Erythroblast (primary cell): ENCODE measurements around the gene TAP2.
A peak's percentile ranks its signal among the peaks of the same experiment; 100 is the strongest.

ENCODE experiments used
- DNase-seq, 2 experiments: peaks; one replicate each; lab custom pipeline; 2025; lab: John Stamatoyannopoulos, UW
- GATA1 ChIP-seq: IDR thresholded peaks from 2 replicates; pipeline ENCODE4 v1.6.1; 2011; ENCODE audit warnings: low read depth, mild to moderate bottlenecking, control low read depth, low read length, moderate library complexity
- POLR2A ChIP-seq: IDR thresholded peaks from 2 replicates; pipeline ENCODE4 v1.6.1; 2011; ENCODE audit warnings: mild to moderate bottlenecking, low read length

Gene TAP2

GRCh38 chr6:32849126-32849525, 10.6 kb upstream of the TAP2 start:
- TF ChIP-seq GATA1, result no peak
- no peak for TF ChIP-seq POLR2A
- DNase-seq, result no peak

- TF ChIP-seq POLR2A (no peak), GATA1 (no peak)
- DNase-seq, result no peak
These were observed 9.3 kb upstream of the TAP2 start for GRCh38 chr6:32847795-32848194.

- TF ChIP-seq GATA1 (no peak), POLR2A (no peak)
- DNase-seq, result no peak
These were observed 8.5 kb upstream of the TAP2 start for GRCh38 chr6:32847004-32847403.

- DNase-seq, result no peak
- TF ChIP-seq GATA1, result no peak
- no peak for TF ChIP-seq POLR2A
These were observed 6.9 kb upstream of the TAP2 start for GRCh38 chr6:32845384-32845884.

GRCh38 chr6:32844839-32845383, 6.4 kb upstream of the TAP2 start:
- TF ChIP-seq GATA1, result no peak
- no peak for TF ChIP-seq POLR2A
- no peak for DNase-seq

GRCh38 chr6:32843979-32844838, 5.7 kb upstream of the TAP2 start, which contains the start of gene PSMB8:
Gene PSMB8 (minus strand): TSS chr6:32844047. CDS start chr6:32843996, 51 bp downstream.
- TF ChIP-seq POLR2A, result peak; percentile 79
- no peak for TF ChIP-seq GATA1
- peak; percentile 92 to 96 for DNase-seq

- no peak for TF ChIP-seq GATA1
- no peak for TF ChIP-seq POLR2A
- peak in 1 of 2 experiments; percentile 32 for DNase-seq
These were observed 4.9 kb upstream of the TAP2 start for GRCh38 chr6:32843331-32843978.

- DNase-seq, result peak in 1 of 2 experiments; percentile 24
- TF ChIP-seq GATA1 (no peak), POLR2A (no peak)
These were observed 4.2 kb upstream of the TAP2 start for GRCh38 chr6:32842690-32843089.

GRCh38 chr6:32842021-32842650, 3.6 kb upstream of the TAP2 start:
- no peak for DNase-seq

DNA sequence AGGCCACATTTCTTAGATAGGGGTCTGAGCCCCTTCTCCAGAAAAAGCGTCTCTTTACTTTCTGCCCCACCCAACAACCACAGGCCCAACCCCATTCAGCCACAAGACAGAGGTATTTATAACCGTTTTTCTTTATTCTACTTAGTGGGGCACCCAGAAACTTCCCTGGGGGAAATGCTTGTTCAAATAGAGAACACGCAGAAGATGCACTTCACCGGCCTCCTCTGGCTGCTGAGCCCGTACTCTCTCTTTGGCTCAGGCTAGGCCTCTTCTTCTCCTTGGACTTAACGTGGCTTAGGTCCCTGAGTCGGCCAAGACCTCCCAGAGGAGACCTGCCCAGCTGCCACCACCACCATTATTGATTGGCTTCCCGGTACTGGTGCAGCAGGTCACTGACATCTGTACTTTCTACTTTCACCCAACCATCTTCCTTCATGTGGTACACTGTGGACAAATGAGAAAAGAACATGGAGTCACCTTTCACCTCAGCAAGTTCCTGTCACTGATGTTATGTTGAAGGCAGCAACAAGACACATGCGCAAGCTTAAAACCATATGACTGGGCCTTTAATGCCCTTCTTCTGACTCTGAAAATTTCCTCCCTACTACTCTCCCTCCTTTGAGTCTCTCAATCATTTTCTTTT, 2.2 kb upstream of the TAP2 start:
- DNase-seq, result no peak

More at GRCh38 chr6:32842021-32842650, 3.6 kb upstream of the TAP2 start:
- no peak for TF ChIP-seq POLR2A
- TF ChIP-seq GATA1, result no peak

GRCh38 chr6:32839356-32839755, 817 bp upstream of the TAP2 start:
- TF ChIP-seq POLR2A (no peak), GATA1 (no peak)
- no peak for DNase-seq

More for the DNA sequence above, 2.2 kb upstream of the TAP2 start:
- no peak for TF ChIP-seq POLR2A
- TF ChIP-seq GATA1, result no peak

GRCh38 chr6:32837651-32838113, 857 bp downstream of the TAP2 start:
- no peak for TF ChIP-seq GATA1
- no peak for TF ChIP-seq POLR2A
- no peak for DNase-seq

DNA sequence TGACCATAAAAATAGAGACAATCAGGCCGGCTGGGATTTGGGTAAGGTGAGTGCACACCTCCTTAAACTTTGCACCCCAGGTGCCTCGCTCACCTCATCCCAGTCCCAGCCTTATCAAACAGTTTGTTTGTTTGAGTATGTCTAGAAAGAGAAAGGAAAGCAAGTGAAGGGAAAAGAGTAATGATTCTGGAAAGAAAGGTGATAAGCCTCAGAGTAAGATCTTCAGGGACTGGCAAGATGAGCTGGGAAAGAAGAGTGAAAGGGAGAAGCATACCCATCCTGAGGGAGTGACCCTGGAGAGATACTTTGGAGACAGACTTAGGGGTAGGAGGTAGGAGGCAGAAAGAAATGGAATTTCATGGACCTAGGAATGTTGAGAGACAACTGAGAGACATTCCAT, 1.7 kb downstream of the TAP2 start:
- no peak for DNase-seq
- TF ChIP-seq GATA1 (no peak), POLR2A (no peak)
